HG03066 (cell line): ENCODE results near the gene ZFY.
"Not testable (repeated sequence)": the region's sequence is repeated elsewhere in the genome, so short reads cannot be mapped to it uniquely, and the experiment has no call there.

Source experiments
- ATAC-seq: cut with Tn5 transposase; IDR thresholded peaks from one replicate; pipeline ENCODE4 v1.9.1; 2021; ENCODE audit warnings: low read depth; ENCODE audit not compliant: unreplicated experiment

The ZFY gene

DNA sequence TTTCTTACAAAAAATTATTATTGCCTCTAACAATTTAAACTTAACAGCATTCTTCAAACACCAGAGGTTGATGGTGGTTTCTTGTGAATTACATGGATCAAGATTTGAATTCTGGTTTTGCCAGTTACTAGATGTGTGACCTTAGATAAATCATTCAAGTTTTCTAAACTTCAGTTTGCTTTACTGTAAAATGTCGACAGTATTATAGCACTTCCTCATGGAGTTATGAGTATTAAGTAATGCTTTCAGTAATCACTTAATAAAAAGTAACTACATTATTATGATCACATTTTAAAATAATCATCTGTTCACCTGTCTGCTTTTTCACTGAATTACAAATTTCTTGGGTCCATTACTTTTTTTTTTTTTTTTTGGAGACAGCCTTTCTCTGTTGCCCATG is 37.5 kb downstream of the ZFY start:
- no peak for ATAC-seq

- ATAC-seq = no peak
Observed at GRCh38 chrY:2973110-2973751, 38.0 kb downstream of the ZFY start.

GRCh38 chrY:2979283-2979682 is 44.1 kb downstream of the ZFY start:
- ATAC-seq = no peak

- ATAC-seq = no peak
Observed at GRCh38 chrY:2984491-2984890, 49.3 kb downstream of the ZFY start.

DNA sequence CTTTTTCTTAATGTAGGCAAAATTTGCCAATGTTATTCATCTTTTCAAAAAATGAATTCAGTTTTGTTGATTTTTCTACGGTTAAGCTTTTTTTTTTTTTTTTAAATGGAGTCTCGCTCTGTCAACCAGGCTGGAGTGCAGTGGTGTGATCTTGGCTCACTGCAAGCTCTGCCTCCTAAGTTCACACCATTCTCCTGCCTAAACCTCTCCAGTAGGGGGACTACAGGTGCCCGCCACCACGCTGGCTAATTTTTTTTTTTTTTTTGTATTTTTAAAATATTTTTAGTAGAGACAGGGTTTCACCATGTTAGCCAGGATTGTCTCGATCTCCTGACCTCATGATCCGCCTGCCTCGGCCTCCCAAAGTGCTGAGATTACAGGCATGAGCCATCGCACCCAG is 52.0 kb downstream of the ZFY start:
- ATAC-seq = not testable (repeated sequence)

GRCh38 chrY:2997369-2997768 is 62.2 kb downstream of the ZFY start:
- not testable (repeated sequence) for ATAC-seq

DNA sequence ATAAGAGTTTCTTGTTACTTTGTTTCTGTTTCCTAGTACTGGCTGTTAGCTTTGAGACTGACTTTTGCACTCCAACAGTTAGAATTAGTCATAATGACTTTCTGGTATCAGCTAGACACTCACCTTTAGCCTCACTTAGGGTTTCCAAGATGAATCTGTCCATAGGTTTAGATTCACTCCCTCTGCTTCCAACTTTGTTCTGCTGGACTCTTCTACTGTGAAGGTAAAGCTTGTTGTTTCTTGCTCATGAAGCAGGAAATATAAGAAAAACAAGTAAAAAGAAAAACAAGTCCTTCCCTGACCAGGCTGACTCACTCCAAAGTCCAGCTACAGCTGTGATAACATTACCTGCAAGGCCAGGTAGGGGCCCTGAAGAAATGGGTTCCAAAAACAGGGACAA is 67.0 kb downstream of the ZFY start:
- no peak for ATAC-seq

GRCh38 chrY:3002680-3003515 is 67.7 kb downstream of the ZFY start:
- peak; percentile 49 for ATAC-seq

- peak; percentile 29 for ATAC-seq
Observed at GRCh38 chrY:3003516-3003830, 68.3 kb downstream of the ZFY start.

- peak; percentile 47 for ATAC-seq
Observed at GRCh38 chrY:3003846-3004245, 68.7 kb downstream of the ZFY start.

DNA sequence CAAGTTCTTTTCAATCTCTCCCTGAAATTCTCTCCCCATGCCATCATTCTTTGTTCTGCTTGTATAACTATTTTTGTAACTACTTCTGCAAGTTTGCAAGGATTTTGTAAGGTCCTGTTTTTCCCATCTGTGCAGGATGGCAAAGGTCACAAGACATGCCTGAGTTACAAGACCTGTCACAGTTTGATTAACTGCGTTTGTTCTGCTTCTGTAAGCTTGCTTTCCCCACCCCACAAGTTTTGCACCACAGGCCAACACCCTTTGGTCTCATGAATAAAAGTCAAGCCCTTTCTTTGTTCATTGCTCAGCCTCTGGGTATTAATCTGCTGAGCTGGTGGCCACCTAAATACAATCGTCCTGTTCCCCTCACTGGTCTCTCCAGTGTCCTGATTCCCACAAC is 70.8 kb downstream of the ZFY start:
- ATAC-seq = not testable (repeated sequence)

DNA sequence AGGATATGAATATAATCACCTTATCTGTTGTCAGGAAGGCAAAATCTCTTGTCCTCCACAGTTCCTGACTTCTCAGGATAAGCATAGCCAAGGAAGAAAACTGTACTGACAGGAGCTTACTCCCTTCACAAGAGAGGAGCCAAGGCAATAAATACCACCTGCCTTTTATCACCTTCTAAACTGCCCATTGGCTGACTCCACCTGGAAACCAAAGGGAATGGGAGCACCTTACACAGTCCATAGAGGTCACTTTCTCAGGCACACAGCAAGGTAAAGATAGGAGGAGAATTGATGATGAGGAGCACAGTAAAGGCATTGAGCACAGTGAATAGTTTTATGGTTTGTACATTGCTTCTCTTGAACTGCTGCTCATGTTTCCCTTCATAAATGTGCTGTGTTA is 72.8 kb downstream of the ZFY start:
- ATAC-seq = no peak

GRCh38 chrY:3012226-3012625 is 77.0 kb downstream of the ZFY start:
- ATAC-seq = no peak

- no peak for ATAC-seq
Observed at GRCh38 chrY:3016594-3016993, 81.4 kb downstream of the ZFY start.

DNA sequence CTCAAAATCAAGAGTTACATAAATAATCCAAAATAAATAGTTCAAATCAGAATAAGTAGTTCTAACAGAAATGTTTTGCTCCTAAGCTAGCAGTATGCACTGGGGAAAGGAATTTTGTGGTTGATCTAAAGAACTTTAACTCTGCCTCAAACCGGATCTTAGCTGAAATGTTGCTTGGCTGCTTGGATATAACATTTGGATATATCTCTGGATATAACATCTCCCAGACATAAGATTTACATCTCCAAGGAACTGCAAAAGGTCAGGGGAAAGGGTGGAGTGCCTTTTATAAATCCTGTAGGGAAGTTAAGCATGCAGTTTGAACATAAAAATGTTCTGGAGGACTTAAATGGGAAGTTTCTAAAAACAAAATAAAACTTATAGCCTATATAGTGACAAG is 83.4 kb downstream of the ZFY start:
- ATAC-seq = no peak

DNA sequence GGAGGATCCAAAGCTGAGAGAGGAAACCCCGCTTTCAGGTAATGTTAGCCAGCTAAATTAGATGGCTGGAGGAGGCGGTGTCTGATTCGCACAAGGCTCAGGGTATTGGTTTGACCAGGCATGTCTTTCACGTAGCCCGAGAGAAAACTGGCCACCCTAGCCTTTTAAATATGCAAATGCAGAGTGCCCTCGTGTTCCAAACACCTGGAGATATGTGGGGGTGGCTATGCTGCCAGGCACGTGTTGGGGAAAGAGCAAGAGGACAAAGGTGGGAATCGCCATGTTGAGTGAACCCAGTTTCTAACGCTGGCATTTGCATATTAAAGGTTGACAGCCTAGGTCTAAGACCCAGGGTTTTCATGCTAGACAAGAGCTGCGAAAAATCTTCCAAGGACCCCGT is 84.4 kb downstream of the ZFY start:
- no peak for ATAC-seq

DNA sequence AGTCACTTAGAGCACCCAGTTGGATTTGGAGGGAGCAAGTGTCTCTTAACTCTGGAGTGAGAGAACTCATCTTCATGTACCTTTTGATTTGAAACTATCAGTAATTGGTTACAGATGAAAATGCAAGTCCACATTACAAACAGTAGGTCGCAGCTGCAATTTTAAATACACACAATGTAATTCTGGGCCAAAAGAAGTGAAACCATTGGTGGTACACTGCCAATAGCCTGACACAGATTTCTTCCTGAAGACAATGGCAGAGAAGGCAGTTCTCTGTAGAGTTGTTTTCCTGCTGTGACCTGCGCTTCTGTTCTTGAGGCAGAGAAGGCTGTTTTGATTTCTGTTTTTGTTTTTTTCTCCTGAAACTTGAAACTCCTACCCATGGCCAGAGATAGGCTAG is 86.0 kb downstream of the ZFY start:
- no peak for ATAC-seq

DNA sequence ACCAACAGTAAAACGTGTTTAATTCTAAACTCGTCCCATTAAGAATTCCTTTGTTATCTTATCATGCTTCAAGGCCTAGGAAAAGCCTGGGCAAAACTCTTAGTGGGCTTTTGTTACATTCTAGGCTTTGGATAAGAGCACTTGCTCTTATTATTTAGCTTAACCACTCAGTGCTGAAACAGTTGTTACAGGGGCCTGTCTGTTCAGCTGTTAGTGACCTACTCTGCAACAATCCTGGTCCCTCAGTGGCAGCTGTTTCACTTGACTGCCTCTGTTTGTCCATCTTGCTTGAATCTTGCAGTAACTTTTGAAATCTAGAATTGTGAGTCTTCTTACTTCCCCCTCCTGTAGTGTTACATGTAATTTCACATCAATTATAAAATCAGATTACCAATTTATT is 88.4 kb downstream of the ZFY start:
- no peak for ATAC-seq

- no peak for ATAC-seq
Observed at GRCh38 chrY:3025357-3025756, 90.2 kb downstream of the ZFY start.
